IgD-negative memory B cell (primary cell): ENCODE results near the gene CPNE7. TPM values are rescaled to one million over a fixed set of nuclear protein-coding genes. Genes with fewer than 3 reads are reported as not detected.

Experiments
- H3K27ac Mint-ChIP-seq, 3 donors: one replicate each; pipeline ENCODE4 v1.8.0; 2020 to 2022; ENCODE audit warnings: mild to moderate bottlenecking in 3 of 3, mixed read lengths in 3 of 3, moderate library complexity in 1 of 3
- H3K27me3 Mint-ChIP-seq: one replicate; pipeline ENCODE4 v1.8.0; 2021; ENCODE audit warnings: mixed read lengths
- H3K36me3 Mint-ChIP-seq: one replicate; pipeline ENCODE4 v1.8.0; 2020; ENCODE audit warnings: mild to moderate bottlenecking, mixed read lengths
- H3K4me1 Mint-ChIP-seq, 3 donors: one replicate each; pipeline ENCODE4 v1.8.0; 2020 to 2022; ENCODE audit warnings: mixed read lengths in 3 of 3, mild to moderate bottlenecking in 1 of 3
- H3K4me3 Mint-ChIP-seq, 4 donors: one replicate each; pipeline ENCODE4 v1.8.0; 2020 to 2022; ENCODE audit warnings: mild to moderate bottlenecking in 4 of 4, mixed read lengths in 4 of 4, moderate library complexity in 3 of 4
- H3K9me3 Mint-ChIP-seq, 3 donors: one replicate each; pipeline ENCODE4 v1.8.0; 2020 to 2021; ENCODE audit warnings: mixed read lengths in 3 of 3, mild to moderate bottlenecking in 1 of 3
- polyA plus RNA-seq: library from polyadenylated mRNA; unstranded; fragments of 300-500 nt; fragmentation: Illumina TruSeq; gene quantifications from one replicate; pipeline ENCODE4 v1.2.3, GENCODE V29; 2021

Gene CPNE7
- polyA plus RNA-seq, 1 donor from 2014 or later = not detected

DNA sequence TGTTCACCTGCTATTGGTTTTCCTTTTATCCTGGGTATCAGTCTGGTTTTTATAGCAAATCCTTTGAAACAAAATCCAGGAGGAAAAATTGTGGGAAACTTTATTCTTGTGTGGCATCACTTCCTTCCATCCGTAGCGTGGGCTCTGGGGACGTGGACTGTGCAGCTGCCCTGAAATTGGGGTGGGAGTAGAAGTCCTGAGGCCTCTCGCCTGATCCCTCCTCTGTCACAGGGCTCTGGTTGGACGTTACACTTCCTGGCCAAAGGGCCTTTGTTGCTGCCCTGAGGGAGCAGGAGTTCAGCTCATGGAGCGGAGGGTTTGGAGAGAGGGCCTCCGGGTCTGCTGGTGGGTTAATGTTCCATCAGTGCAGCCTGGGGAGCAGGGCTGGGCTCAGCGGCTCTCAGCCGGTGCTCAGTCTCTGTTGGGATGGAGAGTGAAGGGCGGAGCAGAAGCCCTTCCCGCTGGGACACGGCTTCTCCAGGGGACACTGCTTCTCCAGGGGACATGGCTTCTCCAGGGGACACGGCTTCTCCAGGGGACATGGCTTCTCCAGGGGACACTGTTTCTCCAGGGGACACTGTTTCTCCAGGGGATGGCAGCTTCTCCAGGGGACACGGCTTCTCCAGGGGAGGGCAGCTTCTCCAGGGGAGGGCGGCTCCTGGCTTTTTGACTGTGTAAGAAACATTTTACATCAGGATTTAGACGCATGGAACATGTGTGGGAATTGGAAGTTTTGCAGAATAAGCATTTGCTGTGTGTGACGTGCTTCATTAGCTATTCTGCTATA lies 30.3 kb upstream of the CPNE7 start:
- Mint-ChIP-seq H3K27me3 (no peaks in the 10 kb centered on the region), H3K4me3 (no peak overlapping the region), H3K4me1 (no peaks in the 10 kb centered on the region), H3K36me3 (peaks cover 2% of the 10 kb centered on the region), H3K9me3 (no peaks in the 10 kb centered on the region), H3K27ac (no peak overlapping the region)

DNA sequence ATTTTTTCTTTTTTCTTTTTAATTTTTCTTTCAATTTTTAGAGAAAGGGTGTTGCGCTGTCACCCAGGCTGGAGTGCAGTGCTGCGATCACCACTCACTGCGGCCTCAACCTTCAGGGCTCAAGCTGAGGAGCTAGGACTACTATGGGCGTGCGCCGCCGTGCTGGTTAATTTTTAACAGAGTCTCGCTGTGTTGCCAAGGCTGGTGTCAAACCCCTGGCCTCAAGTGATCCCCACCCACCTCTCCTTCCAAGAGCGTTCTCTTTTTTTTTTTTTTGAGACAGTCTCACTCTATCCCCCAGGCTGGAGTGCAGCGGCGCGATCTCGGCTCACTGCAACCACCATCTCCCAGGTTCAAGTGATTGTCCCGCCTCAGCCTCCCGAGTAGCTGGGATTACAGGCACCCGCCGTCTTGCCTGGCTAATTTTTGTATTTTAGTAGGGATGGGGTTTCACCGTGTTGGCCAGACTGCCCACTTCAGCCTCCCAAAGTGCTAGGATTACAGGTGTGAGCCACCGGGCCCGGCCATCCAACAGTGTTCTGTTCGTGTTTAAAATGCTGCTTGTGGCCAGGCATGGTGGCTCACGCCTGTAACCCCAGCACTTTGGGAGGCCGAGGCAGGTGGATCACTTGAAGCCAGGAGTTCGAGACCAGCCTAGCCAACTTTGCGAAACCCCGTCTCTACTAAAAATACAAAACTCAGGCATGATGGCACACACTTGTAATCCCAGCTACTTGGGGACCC lies 29.6 kb upstream of the CPNE7 start:
- Mint-ChIP-seq H3K4me3 (no peak overlapping the region), H3K27me3 (no peaks in the 10 kb centered on the region), H3K27ac (no peak overlapping the region), H3K36me3 (peaks cover 2% of the 10 kb centered on the region), H3K4me1 (no peaks in the 10 kb centered on the region), H3K9me3 (no peaks in the 10 kb centered on the region)

GRCh38 chr16:89546781-89547180 lies 28.8 kb upstream of the CPNE7 start:
- Mint-ChIP-seq H3K27me3 (no peaks in the 10 kb centered on the region), H3K27ac (no peak overlapping the region), H3K4me3 (peak overlapping the region in 1 of 4 donors; percentile 69), H3K36me3 (peaks cover 2% of the 10 kb centered on the region), H3K4me1 (no peaks in the 10 kb centered on the region), H3K9me3 (no peaks in the 10 kb centered on the region)

DNA sequence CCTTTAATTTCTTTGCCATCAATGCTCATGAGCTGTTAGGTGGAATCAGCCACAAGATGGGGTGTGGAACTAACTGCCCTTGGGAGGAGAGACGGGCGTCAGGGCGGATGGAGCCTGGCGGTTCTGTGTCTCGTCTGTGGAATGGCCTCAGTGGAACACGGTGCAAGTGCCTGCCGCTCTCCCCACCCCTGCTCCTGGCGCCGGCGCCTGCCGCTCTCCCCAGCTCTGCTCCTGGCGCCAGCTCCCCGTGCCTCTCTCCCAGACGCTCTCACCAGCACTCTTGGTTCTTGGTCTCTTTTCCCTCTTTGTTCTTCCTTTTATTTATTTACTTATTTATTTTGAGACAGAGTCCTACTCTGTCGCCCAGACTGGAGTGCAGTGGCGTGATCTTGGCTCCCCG lies 28.3 kb upstream of the CPNE7 start:
- H3K4me1 Mint-ChIP-seq = no peaks in the 10 kb centered on the region
- no peak overlapping the region for H3K4me3 Mint-ChIP-seq
- no peaks in the 10 kb centered on the region for H3K27me3 Mint-ChIP-seq
- no peak overlapping the region for H3K27ac Mint-ChIP-seq
- peaks cover 2% of the 10 kb centered on the region for H3K36me3 Mint-ChIP-seq
- no peaks in the 10 kb centered on the region for H3K9me3 Mint-ChIP-seq

- no peaks in the 10 kb centered on the region for H3K4me1 Mint-ChIP-seq
- no peak overlapping the region for H3K4me3 Mint-ChIP-seq
- no peak overlapping the region for H3K27ac Mint-ChIP-seq
- H3K36me3 Mint-ChIP-seq = peaks cover 3% of the 10 kb centered on the region
- H3K27me3 Mint-ChIP-seq = no peaks in the 10 kb centered on the region
- H3K9me3 Mint-ChIP-seq = no peaks in the 10 kb centered on the region
These were observed 27.7 kb upstream of the CPNE7 start for GRCh38 chr16:89547860-89548259.

- Mint-ChIP-seq H3K4me3 (no peak overlapping the region), H3K4me1 (no peaks in the 10 kb centered on the region), H3K36me3 (peaks cover 3% of the 10 kb centered on the region), H3K27me3 (no peaks in the 10 kb centered on the region), H3K9me3 (no peaks in the 10 kb centered on the region), H3K27ac (no peak overlapping the region)
These were observed 27.1 kb upstream of the CPNE7 start for GRCh38 chr16:89548344-89549006.

GRCh38 chr16:89549007-89549700 lies 26.4 kb upstream of the CPNE7 start:
- H3K27ac Mint-ChIP-seq = peak overlapping the region in 1 of 3 donors; percentile 59
- H3K36me3 Mint-ChIP-seq = peaks cover 3% of the 10 kb centered on the region
- H3K9me3 Mint-ChIP-seq = no peaks in the 10 kb centered on the region
- no peaks in the 10 kb centered on the region for H3K27me3 Mint-ChIP-seq
- H3K4me3 Mint-ChIP-seq = no peak overlapping the region
- no peaks in the 10 kb centered on the region for H3K4me1 Mint-ChIP-seq

DNA sequence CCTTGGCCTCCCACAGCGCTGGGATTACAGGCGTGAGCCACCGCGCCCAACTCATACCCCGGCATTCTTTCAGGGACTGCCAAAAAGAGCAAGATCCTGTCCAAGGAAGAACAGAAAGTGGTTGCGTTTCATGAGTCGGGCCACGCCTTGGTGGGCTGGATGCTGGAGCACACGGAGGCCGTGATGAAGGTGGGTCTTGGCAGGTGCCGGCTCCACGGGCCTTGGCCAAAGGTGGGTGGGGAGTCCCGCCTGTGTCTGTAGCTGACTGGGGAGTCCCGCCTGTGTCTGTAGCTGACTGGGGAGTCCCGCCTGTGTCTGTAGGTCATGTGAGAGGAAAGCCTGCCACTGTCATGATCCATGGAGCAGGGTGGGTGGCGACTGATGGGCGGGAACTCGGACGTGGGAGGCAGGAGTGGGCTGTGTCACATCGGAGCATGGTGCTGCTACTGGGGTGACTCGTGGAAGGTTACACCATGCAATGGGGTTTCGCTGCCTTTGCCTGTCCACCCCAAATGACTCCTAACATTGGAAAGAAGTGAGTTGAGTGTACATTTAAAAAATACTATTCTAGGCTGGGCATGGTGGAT lies 25.0 kb upstream of the CPNE7 start:
- Mint-ChIP-seq H3K9me3 (no peaks in the 10 kb centered on the region), H3K4me1 (no peaks in the 10 kb centered on the region), H3K27me3 (no peaks in the 10 kb centered on the region), H3K27ac (no peak overlapping the region), H3K36me3 (peaks cover 3% of the 10 kb centered on the region), H3K4me3 (no peak overlapping the region)

DNA sequence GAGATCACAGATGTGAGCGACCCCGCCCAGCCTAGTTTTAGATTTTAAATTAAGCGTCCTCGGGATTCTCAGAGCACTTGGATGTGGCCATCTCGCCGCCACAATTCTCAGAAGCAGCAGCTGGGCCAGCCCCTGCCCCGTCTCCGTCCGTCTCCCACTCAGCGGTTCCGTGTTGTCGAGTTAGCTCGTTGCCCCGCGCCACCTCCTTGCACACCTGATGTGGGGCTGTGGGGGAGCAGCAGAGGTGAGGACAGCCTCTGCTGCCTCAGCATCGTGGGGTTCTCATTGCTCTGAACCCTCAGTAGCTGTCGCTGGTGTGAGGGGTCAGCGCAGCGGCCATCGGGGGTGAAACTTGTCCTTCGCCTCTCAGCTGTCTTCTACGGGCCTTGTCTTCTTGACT lies 23.2 kb upstream of the CPNE7 start:
- H3K9me3 Mint-ChIP-seq = no peaks in the 10 kb centered on the region
- peak overlapping the region in 1 of 3 donors; percentile 53 for H3K27ac Mint-ChIP-seq
- H3K27me3 Mint-ChIP-seq = no peaks in the 10 kb centered on the region
- peaks cover 3% of the 10 kb centered on the region for H3K36me3 Mint-ChIP-seq
- H3K4me1 Mint-ChIP-seq = peaks cover 0 to 10% (median 0%) of the 10 kb centered on the region in 3 donors
- H3K4me3 Mint-ChIP-seq = no peak overlapping the region

GRCh38 chr16:89552913-89553312 lies 22.6 kb upstream of the CPNE7 start:
- H3K4me1 Mint-ChIP-seq = peaks cover 0 to 15% (median 3%) of the 10 kb centered on the region in 3 donors
- no peak overlapping the region for H3K27ac Mint-ChIP-seq

DNA sequence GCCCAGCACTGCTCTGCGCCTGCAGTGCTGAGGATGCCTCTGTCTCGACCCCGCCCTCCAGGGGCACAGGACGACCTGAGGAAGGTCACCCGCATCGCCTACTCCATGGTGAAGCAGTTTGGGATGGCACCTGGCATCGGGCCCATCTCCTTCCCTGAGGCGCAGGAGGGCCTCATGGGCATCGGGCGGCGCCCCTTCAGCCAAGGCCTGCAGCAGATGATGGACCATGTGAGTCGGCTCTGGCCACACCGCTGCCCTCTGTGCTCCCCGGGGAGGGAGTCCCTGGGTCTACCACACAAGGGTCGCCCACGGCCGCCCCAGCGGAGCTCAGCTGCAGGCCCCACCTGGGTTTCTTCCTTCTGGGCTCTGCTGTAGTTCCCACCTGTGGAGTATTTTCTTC lies 21.8 kb upstream of the CPNE7 start:
- Mint-ChIP-seq H3K27me3 (no peaks in the 10 kb centered on the region), H3K36me3 (peaks cover 1% of the 10 kb centered on the region), H3K9me3 (no peaks in the 10 kb centered on the region), H3K4me1 (peaks cover 0 to 15% (median 3%) of the 10 kb centered on the region in 3 donors), H3K27ac (no peak overlapping the region), H3K4me3 (no peak overlapping the region)

More at GRCh38 chr16:89552913-89553312, 22.6 kb upstream of the CPNE7 start:
- peak overlapping the region in 1 of 4 donors; percentile 14 for H3K4me3 Mint-ChIP-seq
- H3K27me3 Mint-ChIP-seq = no peaks in the 10 kb centered on the region
- H3K36me3 Mint-ChIP-seq = peaks cover 3% of the 10 kb centered on the region
- no peaks in the 10 kb centered on the region for H3K9me3 Mint-ChIP-seq

GRCh38 chr16:89554343-89554742 lies 21.2 kb upstream of the CPNE7 start:
- Mint-ChIP-seq H3K36me3 (peaks cover 1% of the 10 kb centered on the region), H3K27ac (no peak overlapping the region), H3K4me3 (no peak overlapping the region), H3K4me1 (peaks cover 0 to 15% (median 3%) of the 10 kb centered on the region in 3 donors), H3K9me3 (no peaks in the 10 kb centered on the region), H3K27me3 (no peaks in the 10 kb centered on the region)

GRCh38 chr16:89555265-89555664 lies 20.3 kb upstream of the CPNE7 start:
- Mint-ChIP-seq H3K9me3 (no peaks in the 10 kb centered on the region), H3K4me3 (no peak overlapping the region), H3K4me1 (peaks cover 0 to 20% (median 5%) of the 10 kb centered on the region in 3 donors), H3K27ac (no peak overlapping the region), H3K36me3 (peaks cover 1% of the 10 kb centered on the region), H3K27me3 (no peaks in the 10 kb centered on the region)

DNA sequence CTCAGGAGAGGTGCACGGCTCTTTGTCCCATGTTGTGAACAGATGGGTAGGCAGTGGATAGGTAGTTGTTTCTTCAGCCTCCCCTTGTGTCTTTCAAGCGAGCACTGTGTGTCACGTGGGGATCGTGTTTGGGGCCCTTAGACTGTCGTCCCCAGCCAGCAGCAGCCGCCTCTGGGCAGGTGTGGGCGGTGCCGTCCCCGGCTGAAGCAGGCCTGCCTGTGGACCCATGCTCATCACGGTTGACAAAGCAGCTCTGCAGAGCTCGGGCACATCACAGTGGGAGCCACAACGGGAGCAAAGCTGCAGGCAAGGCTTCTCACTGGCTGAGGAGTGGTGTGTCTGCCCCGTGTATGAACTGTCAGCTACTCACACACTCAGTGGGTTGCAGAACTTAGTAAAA lies 19.8 kb upstream of the CPNE7 start:
- Mint-ChIP-seq H3K4me3 (peak overlapping the region in 2 of 4 donors; percentile 28 to 95), H3K4me1 (peaks cover 0 to 24% (median 5%) of the 10 kb centered on the region in 3 donors), H3K9me3 (no peaks in the 10 kb centered on the region), H3K27ac (no peak overlapping the region), H3K27me3 (no peaks in the 10 kb centered on the region), H3K36me3 (peaks cover 1% of the 10 kb centered on the region)
